Measurements from ENCODE around the gene CBY2. TPM values are rescaled to one million over a fixed set of nuclear protein-coding genes. Genes with fewer than 3 reads are reported as not detected.

Gene CBY2
- total RNA-seq, 6 experiments from 2014 or later: not detected

DNA sequence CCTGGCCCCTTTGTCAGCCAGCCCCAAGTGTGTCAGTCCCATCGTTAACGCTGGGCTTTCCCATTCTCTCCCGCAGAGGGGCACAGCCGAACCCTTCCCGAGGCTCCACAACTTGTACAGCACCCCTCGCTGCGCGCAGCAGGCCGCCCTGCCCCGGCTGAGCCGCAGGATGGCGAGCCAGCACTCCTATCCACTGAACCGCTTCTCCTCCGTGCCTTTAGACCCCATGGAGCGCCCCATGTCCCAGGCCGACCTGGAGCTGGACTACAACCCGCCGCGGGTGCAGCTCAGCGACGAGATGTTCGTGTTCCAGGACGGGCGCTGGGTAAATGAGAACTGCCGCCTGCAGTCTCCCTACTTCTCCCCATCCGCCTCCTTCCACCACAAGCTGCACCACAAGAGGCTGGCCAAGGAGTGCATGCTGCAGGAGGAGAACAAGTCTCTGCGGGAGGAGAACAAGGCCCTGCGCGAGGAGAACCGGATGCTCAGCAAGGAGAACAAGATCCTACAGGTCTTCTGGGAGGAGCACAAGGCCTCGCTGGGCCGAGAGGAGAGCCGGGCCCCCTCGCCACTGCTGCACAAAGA lies 11.1 kb downstream of the CBY2 start:
- H3K27me3 Mint-ChIP-seq (ENCODE audit: insufficient read depth): peaks cover 9% of the 10 kb centered on the region; the same call in 1 of the 2 replicates
- H3K4me1 Mint-ChIP-seq (ENCODE audit: low read depth): no peaks in the 10 kb centered on the region
- H3K27ac Mint-ChIP-seq: no peak overlapping the region
- no peak for DNase-seq
- H3K36me3 Mint-ChIP-seq (ENCODE audit: low read depth): no peaks in the 10 kb centered on the region
- H3K4me3 Mint-ChIP-seq: no peak overlapping the region
- H3K9me3 Mint-ChIP-seq: no peaks in the 10 kb centered on the region
- no peak for TF ChIP-seq CTCF (IDR thresholded peaks at IDR 0.05)

DNA sequence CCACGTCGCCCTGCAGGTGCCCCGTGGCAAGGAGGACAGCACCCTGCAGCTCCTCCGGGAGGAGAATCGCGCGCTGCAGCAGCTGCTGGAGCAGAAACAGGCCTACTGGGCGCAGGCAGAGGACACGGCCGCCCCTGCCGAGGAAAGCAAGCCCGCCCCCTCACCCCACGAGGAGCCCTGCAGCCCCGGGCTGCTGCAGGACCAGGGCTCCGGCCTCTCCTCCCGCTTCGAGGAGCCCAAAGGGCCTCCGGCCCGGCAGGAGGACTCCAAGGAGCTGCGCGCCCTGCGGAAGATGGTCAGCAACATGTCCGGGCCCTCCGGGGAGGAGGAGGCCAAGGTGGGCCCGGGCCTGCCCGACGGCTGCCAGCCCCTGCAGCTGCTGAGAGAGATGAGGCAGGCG lies 11.6 kb downstream of the CBY2 start:
- no peak for TF ChIP-seq CTCF (IDR thresholded peaks at IDR 0.05)
- Mint-ChIP-seq H3K9me3 (no peaks in the 10 kb centered on the region), H3K4me1 (ENCODE audit: low read depth) (peaks cover 3% of the 10 kb centered on the region), H3K27me3 (ENCODE audit: insufficient read depth) (peaks cover 9% of the 10 kb centered on the region; the same call in 1 of the 2 replicates), H3K27ac (no peak overlapping the region), H3K4me3 (no peak overlapping the region), H3K36me3 (ENCODE audit: low read depth) (no peaks in the 10 kb centered on the region)
- DNase-seq: no peak

- H3K27me3 Mint-ChIP-seq (ENCODE audit: insufficient read depth): peaks cover 9% of the 10 kb centered on the region; the same call in 1 of the 2 replicates
- DNase-seq: no peak
- H3K4me3 Mint-ChIP-seq: no peak overlapping the region
- no peaks in the 10 kb centered on the region for H3K9me3 Mint-ChIP-seq
- no peaks in the 10 kb centered on the region for H3K36me3 Mint-ChIP-seq (ENCODE audit: low read depth)
- TF ChIP-seq CTCF (IDR thresholded peaks at IDR 0.05): no peak
- H3K4me1 Mint-ChIP-seq (ENCODE audit: low read depth): peaks cover 8% of the 10 kb centered on the region
- H3K27ac Mint-ChIP-seq: no peak overlapping the region
These were observed 12.1 kb downstream of the CBY2 start for GRCh38 chr13:45714170-45714569.

- H3K9me3 Mint-ChIP-seq: no peaks in the 10 kb centered on the region
- no peak overlapping the region for H3K4me3 Mint-ChIP-seq
- H3K36me3 Mint-ChIP-seq (ENCODE audit: low read depth): no peaks in the 10 kb centered on the region
- H3K27me3 Mint-ChIP-seq (ENCODE audit: insufficient read depth): peaks cover 7% of the 10 kb centered on the region; the same call in 1 of the 2 replicates
- H3K4me1 Mint-ChIP-seq (ENCODE audit: low read depth): peaks cover 10% of the 10 kb centered on the region
- DNase-seq: no peak
- H3K27ac Mint-ChIP-seq: no peak overlapping the region
- no peak for TF ChIP-seq CTCF (IDR thresholded peaks at IDR 0.05)
These were observed 13.2 kb downstream of the CBY2 start for GRCh38 chr13:45715351-45715750.

DNA sequence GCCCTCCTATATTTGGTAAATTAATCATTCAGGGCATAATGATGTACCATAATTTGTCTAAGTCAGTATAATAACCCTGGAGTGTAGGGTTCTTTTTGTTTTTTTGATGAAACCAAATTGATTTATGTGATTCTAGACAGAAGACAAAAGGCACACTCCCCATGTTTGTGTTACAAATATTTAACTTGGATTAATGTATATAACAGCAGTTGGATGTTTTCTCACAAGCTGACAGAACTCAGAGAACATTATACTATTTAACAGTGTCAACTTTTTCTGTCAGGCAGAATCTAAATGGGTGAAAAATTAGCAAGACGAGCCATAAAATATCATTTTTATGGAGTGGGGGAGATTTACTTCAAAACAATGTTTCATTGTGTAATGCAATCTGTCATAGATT lies 15.2 kb downstream of the CBY2 start:
- H3K27me3 Mint-ChIP-seq (ENCODE audit: insufficient read depth): peaks cover 12% of the 10 kb centered on the region
- no peak overlapping the region for H3K27ac Mint-ChIP-seq
- TF ChIP-seq CTCF (IDR thresholded peaks at IDR 0.05): no peak
- no peaks in the 10 kb centered on the region for H3K36me3 Mint-ChIP-seq (ENCODE audit: low read depth)
- H3K4me3 Mint-ChIP-seq: no peak overlapping the region
- DNase-seq: no peak
- no peaks in the 10 kb centered on the region for H3K9me3 Mint-ChIP-seq
- H3K4me1 Mint-ChIP-seq (ENCODE audit: low read depth): peaks cover 10% of the 10 kb centered on the region
